SK-N-SH treated with all-trans-retinoic acid at 6 μM for 48 hours (cell line): ENCODE measurements around the gene ADK.

Experiments
- ATAC-seq: fragments of 200-7000 bp; cut with Tn5 transposase; 3 replicates; pipeline ENCODE4 v1.9.1; 2020; ENCODE audit warnings: mild to moderate bottlenecking, moderate library complexity
- ARNTL ChIP-seq: fragments of 450-650 bp; formaldehyde crosslinking; IDR thresholded peaks from 2 replicates; pipeline ENCODE4 v1.5.0; 2020; ENCODE audit warnings: low read depth, mild to moderate bottlenecking, moderate library complexity, borderline replicate concordance
- BACH2 ChIP-seq: fragments of 250-450 bp; sonication (Bioruptor Pico); IDR thresholded peaks from 2 replicates; pipeline ENCODE4 v1.9.0; 2021; ENCODE audit warnings: mild to moderate bottlenecking, borderline replicate concordance
- CSDC2 ChIP-seq: fragments of 250-450 bp; sonication (Bioruptor Pico); IDR thresholded peaks from 2 replicates; pipeline ENCODE4 v1.5.0; 2020; ENCODE audit warnings: mild to moderate bottlenecking, moderate library complexity
- ESRRG ChIP-seq: fragments of 250-450 bp; sonication (Bioruptor Pico); IDR thresholded peaks from 2 replicates; pipeline ENCODE4 v1.6.1; 2021; ENCODE audit warnings: mild to moderate bottlenecking
- ISL1 ChIP-seq: fragments of 250-450 bp; sonication (Bioruptor Pico); IDR thresholded peaks from 2 replicates; pipeline ENCODE4 v2.1.2; 2022; ENCODE audit warnings: mild to moderate bottlenecking, moderate library complexity
- OSR1 ChIP-seq: fragments of 250-450 bp; sonication (Bioruptor Pico); IDR thresholded peaks from 2 replicates; pipeline ENCODE4 v1.8.0; 2022; ENCODE audit warnings: moderate library complexity, mild to moderate bottlenecking, inconsistent platforms
- PPARA ChIP-seq: fragments of 250-450 bp; sonication (Bioruptor Pico); IDR thresholded peaks from 2 replicates; pipeline ENCODE4 v1.5.0; 2020; ENCODE audit warnings: mild to moderate bottlenecking, borderline replicate concordance
- RARB ChIP-seq: fragments of 250-450 bp; sonication (Bioruptor Pico); IDR thresholded peaks from 2 replicates; pipeline ENCODE4 v1.8.0; 2021; ENCODE audit warnings: mild to moderate bottlenecking, moderate library complexity
- SNAI2 ChIP-seq: fragments of 250-450 bp; sonication (Bioruptor Pico); IDR thresholded peaks from 2 replicates; pipeline ENCODE4 v1.5.0; 2020; ENCODE audit warnings: mild to moderate bottlenecking, moderate library complexity
- TCF4 ChIP-seq: fragments of 250-450 bp; sonication (Bioruptor Pico); IDR thresholded peaks from 2 replicates; pipeline ENCODE4 v1.8.0; 2021; ENCODE audit warnings: mild to moderate bottlenecking, moderate library complexity, borderline replicate concordance
- TOX ChIP-seq: fragments of 250-450 bp; sonication (Bioruptor Pico); IDR thresholded peaks from 2 replicates; pipeline ENCODE4 v1.8.0; 2021; ENCODE audit warnings: mild to moderate bottlenecking, moderate library complexity, borderline replicate concordance
- ZC3H10 ChIP-seq: fragments of 250-450 bp; sonication (Bioruptor Pico); IDR thresholded peaks from 2 replicates; pipeline ENCODE4 v1.5.1; 2021; ENCODE audit warnings: mild to moderate bottlenecking, moderate library complexity
- ZFP3 ChIP-seq: fragments of 250-450 bp; sonication (Bioruptor Pico); IDR thresholded peaks from 2 replicates; pipeline ENCODE4 v1.5.0; 2020; ENCODE audit warnings: mild to moderate bottlenecking, moderate library complexity
- ZNF565 ChIP-seq: fragments of 450-650 bp; formaldehyde crosslinking; conservative IDR thresholded peaks from 2 replicates; pipeline ENCODE4 v1.5.0; 2020; ENCODE audit warnings: low read depth, mild to moderate bottlenecking, moderate library complexity
- ZNF70 ChIP-seq: fragments of 450-650 bp; formaldehyde crosslinking; IDR thresholded peaks from 2 replicates; pipeline ENCODE4 v1.5.0; 2020; ENCODE audit warnings: mild to moderate bottlenecking, moderate library complexity
- TF ChIP-seq, protein P1 (sequence below): fragments of 250-450 bp; sonication (Bioruptor Pico); IDR thresholded peaks from 2 replicates; pipeline ENCODE4 v1.5.1; 2020; ENCODE audit warnings: low read depth, mild to moderate bottlenecking, moderate library complexity
- TF ChIP-seq, protein P2 (sequence below): fragments of 250-450 bp; sonication (Bioruptor Pico); IDR thresholded peaks from 2 replicates; pipeline ENCODE4 v1.5.1; 2021; ENCODE audit warnings: mild to moderate bottlenecking, moderate library complexity
- TF ChIP-seq, protein P3 (sequence below): fragments of 250-450 bp; sonication (Bioruptor Pico); IDR thresholded peaks from 2 replicates; pipeline ENCODE4 v1.8.0; 2020; ENCODE audit warnings: mild to moderate bottlenecking, moderate library complexity, borderline replicate concordance
- TF ChIP-seq, protein P4 (sequence below): fragments of 250-450 bp; sonication (Bioruptor Pico); IDR thresholded peaks from 2 replicates; pipeline ENCODE4 v1.5.0; 2020; ENCODE audit warnings: mild to moderate bottlenecking, moderate library complexity
- TF ChIP-seq, protein P5 (sequence below): fragments of 250-450 bp; sonication (Bioruptor Pico); IDR thresholded peaks from 2 replicates; pipeline ENCODE4 v1.8.0; 2021; ENCODE audit warnings: low read depth, mild to moderate bottlenecking, moderate library complexity, borderline replicate concordance

Gene ADK

DNA sequence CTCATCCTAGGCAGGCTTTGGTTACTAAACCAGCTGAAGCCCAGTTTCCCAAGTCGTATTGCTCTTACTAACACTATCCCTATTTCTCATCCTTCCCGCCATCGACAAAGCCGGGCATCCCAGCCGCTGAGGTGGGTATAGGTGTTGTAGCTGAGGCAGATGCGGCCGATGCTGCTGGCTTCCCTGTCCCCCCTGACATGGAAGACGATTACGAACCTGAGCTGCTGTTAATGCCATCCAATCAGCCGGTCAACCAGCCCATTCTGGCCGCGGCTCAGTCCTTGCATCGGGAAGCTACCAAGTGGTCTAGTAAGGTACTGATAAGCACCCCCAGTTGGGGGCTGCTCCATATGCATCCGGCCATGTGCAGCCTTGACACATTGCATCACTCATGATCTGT is 39.2 kb upstream of the ADK start (continued):
- TF ChIP-seq, protein P1, sequence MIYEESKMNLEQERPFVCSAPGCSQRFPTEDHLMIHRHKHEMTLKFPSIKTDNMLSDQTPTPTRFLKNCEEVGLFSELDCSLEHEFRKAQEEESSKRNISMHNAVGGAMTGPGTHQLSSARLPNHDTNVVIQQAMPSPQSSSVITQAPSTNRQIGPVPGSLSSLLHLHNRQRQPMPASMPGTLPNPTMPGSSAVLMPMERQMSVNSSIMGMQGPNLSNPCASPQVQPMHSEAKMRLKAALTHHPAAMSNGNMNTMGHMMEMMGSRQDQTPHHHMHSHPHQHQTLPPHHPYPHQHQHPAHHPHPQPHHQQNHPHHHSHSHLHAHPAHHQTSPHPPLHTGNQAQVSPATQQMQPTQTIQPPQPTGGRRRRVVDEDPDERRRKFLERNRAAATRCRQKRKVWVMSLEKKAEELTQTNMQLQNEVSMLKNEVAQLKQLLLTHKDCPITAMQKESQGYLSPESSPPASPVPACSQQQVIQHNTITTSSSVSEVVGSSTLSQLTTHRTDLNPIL: no peak
- no peak for TF ChIP-seq ISL1 (CRISPR knock-in tag)
- TF ChIP-seq, protein P2, sequence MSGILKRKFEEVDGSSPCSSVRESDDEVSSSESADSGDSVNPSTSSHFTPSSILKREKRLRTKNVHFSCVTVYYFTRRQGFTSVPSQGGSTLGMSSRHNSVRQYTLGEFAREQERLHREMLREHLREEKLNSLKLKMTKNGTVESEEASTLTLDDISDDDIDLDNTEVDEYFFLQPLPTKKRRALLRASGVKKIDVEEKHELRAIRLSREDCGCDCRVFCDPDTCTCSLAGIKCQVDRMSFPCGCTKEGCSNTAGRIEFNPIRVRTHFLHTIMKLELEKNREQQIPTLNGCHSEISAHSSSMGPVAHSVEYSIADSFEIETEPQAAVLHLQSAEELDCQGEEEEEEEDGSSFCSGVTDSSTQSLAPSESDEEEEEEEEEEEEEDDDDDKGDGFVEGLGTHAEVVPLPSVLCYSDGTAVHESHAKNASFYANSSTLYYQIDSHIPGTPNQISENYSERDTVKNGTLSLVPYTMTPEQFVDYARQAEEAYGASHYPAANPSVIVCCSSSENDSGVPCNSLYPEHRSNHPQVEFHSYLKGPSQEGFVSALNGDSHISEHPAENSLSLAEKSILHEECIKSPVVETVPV (CRISPR knock-in tag): no peak
- TF ChIP-seq, protein P3, sequence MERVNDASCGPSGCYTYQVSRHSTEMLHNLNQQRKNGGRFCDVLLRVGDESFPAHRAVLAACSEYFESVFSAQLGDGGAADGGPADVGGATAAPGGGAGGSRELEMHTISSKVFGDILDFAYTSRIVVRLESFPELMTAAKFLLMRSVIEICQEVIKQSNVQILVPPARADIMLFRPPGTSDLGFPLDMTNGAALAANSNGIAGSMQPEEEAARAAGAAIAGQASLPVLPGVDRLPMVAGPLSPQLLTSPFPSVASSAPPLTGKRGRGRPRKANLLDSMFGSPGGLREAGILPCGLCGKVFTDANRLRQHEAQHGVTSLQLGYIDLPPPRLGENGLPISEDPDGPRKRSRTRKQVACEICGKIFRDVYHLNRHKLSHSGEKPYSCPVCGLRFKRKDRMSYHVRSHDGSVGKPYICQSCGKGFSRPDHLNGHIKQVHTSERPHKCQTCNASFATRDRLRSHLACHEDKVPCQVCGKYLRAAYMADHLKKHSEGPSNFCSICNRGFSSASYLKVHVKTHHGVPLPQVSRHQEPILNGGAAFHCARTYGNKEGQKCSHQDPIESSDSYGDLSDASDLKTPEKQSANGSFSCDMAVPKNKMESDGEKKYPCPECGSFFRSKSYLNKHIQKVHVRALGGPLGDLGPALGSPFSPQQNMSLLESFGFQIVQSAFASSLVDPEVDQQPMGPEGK: no peak
- TF ChIP-seq TCF4 (CRISPR knock-in tag): no peak

DNA sequence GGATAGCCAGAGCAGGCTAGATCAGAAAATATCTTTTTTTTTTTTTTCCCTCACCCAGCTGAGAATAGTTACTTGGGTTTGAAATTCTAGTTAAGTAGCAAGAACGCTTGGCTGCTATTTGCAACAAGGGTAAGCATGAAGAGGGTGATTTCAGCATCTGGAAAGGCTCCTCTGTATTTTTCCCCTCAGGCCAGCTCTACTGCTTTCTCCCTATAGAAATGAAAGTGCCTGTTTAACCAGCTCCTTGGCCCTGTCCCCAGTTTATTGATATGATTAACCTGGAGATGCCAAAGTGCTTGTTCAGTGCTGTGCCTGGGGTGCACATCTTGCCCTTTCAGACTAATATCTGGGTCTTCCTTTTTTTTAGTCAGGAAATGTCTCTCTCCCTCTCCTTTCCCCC is 37.5 kb upstream of the ADK start:
- no peak; the same call in 1 of the 3 replicates for ATAC-seq

More for the DNA sequence above, 37.5 kb upstream of the ADK start:
- TF ChIP-seq, protein P4, sequence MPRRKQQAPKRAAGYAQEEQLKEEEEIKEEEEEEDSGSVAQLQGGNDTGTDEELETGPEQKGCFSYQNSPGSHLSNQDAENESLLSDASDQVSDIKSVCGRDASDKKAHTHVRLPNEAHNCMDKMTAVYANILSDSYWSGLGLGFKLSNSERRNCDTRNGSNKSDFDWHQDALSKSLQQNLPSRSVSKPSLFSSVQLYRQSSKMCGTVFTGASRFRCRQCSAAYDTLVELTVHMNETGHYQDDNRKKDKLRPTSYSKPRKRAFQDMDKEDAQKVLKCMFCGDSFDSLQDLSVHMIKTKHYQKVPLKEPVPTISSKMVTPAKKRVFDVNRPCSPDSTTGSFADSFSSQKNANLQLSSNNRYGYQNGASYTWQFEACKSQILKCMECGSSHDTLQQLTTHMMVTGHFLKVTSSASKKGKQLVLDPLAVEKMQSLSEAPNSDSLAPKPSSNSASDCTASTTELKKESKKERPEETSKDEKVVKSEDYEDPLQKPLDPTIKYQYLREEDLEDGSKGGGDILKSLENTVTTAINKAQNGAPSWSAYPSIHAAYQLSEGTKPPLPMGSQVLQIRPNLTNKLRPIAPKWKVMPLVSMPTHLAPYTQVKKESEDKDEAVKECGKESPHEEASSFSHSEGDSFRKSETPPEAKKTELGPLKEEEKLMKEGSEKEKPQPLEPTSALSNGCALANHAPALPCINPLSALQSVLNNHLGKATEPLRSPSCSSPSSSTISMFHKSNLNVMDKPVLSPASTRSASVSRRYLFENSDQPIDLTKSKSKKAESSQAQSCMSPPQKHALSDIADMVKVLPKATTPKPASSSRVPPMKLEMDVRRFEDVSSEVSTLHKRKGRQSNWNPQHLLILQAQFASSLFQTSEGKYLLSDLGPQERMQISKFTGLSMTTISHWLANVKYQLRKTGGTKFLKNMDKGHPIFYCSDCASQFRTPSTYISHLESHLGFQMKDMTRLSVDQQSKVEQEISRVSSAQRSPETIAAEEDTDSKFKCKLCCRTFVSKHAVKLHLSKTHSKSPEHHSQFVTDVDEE: no peak
- TF ChIP-seq ZNF565 (CRISPR knock-in tag): no peak
- no peak for TF ChIP-seq CSDC2 (CRISPR knock-in tag)
- TF ChIP-seq ISL1 (CRISPR knock-in tag): no peak
- no peak for TF ChIP-seq SNAI2
- no peak for TF ChIP-seq ARNTL (CRISPR knock-in tag)
- TF ChIP-seq TOX: no peak
- TF ChIP-seq, protein P5, sequence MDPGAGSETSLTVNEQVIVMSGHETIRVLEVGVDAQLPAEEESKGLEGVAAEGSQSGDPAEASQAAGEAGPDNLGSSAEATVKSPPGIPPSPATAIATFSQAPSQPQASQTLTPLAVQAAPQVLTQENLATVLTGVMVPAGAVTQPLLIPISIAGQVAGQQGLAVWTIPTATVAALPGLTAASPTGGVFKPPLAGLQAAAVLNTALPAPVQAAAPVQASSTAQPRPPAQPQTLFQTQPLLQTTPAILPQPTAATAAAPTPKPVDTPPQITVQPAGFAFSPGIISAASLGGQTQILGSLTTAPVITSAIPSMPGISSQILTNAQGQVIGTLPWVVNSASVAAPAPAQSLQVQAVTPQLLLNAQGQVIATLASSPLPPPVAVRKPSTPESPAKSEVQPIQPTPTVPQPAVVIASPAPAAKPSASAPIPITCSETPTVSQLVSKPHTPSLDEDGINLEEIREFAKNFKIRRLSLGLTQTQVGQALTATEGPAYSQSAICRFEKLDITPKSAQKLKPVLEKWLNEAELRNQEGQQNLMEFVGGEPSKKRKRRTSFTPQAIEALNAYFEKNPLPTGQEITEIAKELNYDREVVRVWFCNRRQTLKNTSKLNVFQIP: no peak
- TF ChIP-seq, protein P1: no peak
- no peak for TF ChIP-seq TCF4 (CRISPR knock-in tag)
- TF ChIP-seq ZFP3 (CRISPR knock-in tag): no peak
- TF ChIP-seq OSR1 (CRISPR knock-in tag): no peak
- TF ChIP-seq, protein P2 (CRISPR knock-in tag): no peak
- no peak for TF ChIP-seq PPARA (CRISPR knock-in tag)
- TF ChIP-seq RARB (CRISPR knock-in tag): no peak
- TF ChIP-seq ZC3H10: no peak
- no peak for TF ChIP-seq ZNF70 (CRISPR knock-in tag)
- TF ChIP-seq BACH2: no peak
- TF ChIP-seq, protein P3: no peak
- TF ChIP-seq ESRRG: no peak
